Epithelial cell of proximal tubule (primary cell): Measurements from ENCODE around the gene NLGN4X. TPM values are rescaled to one million over a fixed set of nuclear protein-coding genes. Genes with fewer than 3 reads are reported as not detected.

Source experiments
- DNase-seq: peaks from one replicate; pipeline ENCODE4 v3.0.0-alpha.2; 2011; ENCODE audit warnings: low read depth
- H3K4me3 ChIP-seq: 2 replicates; pipeline ENCODE4 v1.5.1; 2011; ENCODE audit warnings: low read depth, mild to moderate bottlenecking, low read length
- CTCF ChIP-seq: conservative IDR thresholded peaks from 2 replicates; pipeline ENCODE4 v1.5.1; 2012; ENCODE audit warnings: low read depth, mild to moderate bottlenecking, low read length
- total RNA-seq: library from RNA; depleted of rRNA; stranded (reverse); fragments of >200 nt; gene quantifications from 2 replicates; pipeline ENCODE4 v1.2.3, GENCODE V29; 2015

The NLGN4X gene
- total RNA-seq, 1 donor from 2014 or later, result 0.69 TPM

- TF ChIP-seq CTCF, result peak; percentile 71
- no peak for DNase-seq
Observed at GRCh38 chrX:6021316-6022091, 207.2 kb downstream of the NLGN4X start.

GRCh38 chrX:6019076-6019475 lies 209.6 kb downstream of the NLGN4X start:
- no peak for TF ChIP-seq CTCF

More at GRCh38 chrX:6021316-6022091, 207.2 kb downstream of the NLGN4X start:
- no peak overlapping the region for H3K4me3 ChIP-seq

DNA sequence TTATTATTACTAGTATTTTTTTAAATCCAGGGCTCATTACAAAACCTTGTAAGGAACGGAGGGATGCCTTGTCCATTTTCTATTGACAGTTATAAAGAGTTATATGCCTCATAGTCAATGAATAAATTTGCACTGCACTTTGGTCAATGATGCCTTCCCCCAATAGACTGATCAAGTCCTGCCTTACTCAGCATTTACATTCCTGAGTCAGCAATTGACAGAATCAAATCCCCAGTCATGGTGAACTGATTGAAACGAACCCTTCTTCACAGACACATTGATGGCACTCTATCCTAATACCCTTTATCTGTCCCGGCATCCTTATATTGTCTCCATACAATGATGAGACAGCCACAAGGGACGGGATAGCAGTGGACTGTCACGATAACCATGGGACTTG lies 213.2 kb downstream of the NLGN4X start:
- TF ChIP-seq CTCF, result no peak
- DNase-seq, result no peak
- no peak overlapping the region for H3K4me3 ChIP-seq

More at GRCh38 chrX:6019076-6019475, 209.6 kb downstream of the NLGN4X start:
- no peak overlapping the region for H3K4me3 ChIP-seq
- DNase-seq, result no peak

GRCh38 chrX:6012357-6012756 lies 216.3 kb downstream of the NLGN4X start:
- no peak for TF ChIP-seq CTCF
- DNase-seq, result no peak

DNA sequence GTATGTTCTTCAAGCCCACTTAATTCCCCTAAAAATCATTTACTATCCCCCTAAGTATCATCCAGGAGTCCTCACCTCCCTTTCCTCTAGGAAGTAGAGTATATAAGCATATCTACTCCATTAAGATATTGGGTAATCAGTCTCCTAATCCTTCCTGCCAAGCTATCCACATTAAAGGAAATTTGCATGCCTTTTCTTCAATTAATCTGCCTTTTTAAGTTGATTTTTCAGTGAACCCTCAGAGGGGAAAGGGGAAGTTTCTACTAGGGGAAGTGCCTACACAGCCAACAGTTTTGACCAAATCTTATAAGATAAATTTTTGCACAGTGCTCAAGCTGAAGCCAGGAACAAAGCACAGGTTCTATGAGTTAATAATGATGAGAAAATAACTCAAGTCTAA lies 222.8 kb downstream of the NLGN4X start:
- H3K4me3 ChIP-seq, result no peak overlapping the region
- no peak for TF ChIP-seq CTCF
- no peak for DNase-seq

More at GRCh38 chrX:6012357-6012756, 216.3 kb downstream of the NLGN4X start:
- H3K4me3 ChIP-seq, result no peak overlapping the region

DNA sequence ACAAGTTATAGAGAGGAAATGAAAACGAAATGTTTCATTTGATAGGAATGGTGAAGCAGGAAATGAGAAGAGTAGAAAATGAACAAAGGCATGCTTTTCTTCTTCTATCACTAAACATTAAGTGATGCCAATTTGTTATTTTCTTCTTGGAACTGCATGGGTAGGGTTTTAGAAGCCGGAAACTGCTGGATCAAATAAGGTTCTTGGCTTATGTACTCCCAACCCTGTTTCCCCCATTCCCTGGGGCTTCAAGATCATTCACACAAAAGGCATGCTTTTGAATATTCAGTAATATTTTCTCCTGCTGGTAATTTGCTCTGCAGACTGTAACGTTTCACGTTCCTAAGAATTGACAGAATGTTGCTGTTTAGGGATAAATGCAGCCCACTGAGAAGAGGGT lies 224.1 kb downstream of the NLGN4X start:
- TF ChIP-seq CTCF, result no peak
- no peak overlapping the region for H3K4me3 ChIP-seq
- no peak for DNase-seq

DNA sequence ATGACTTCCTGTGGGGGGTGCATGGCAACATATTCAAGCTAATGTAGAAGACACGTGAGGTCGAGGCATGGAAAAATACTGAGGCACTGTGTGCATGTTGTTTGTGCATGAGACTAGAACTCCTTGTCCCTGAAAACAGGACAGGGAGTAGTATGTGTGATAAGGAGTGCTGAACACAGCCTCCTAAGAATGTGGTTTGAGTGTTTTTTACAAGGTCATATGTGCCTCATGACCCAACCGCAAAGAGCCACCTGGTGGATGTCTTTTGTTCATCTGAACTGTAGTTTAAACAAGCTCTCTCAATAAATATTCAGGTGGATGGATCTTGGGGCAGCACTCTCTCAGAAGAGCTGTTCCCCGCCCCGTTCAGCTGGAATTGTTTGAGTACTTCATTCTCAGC lies 226.6 kb downstream of the NLGN4X start:
- no peak for TF ChIP-seq CTCF
- no peak for DNase-seq
- no peak overlapping the region for H3K4me3 ChIP-seq
